ENCODE measurements around the gene IL12RB2.

The IL12RB2 gene

DNA sequence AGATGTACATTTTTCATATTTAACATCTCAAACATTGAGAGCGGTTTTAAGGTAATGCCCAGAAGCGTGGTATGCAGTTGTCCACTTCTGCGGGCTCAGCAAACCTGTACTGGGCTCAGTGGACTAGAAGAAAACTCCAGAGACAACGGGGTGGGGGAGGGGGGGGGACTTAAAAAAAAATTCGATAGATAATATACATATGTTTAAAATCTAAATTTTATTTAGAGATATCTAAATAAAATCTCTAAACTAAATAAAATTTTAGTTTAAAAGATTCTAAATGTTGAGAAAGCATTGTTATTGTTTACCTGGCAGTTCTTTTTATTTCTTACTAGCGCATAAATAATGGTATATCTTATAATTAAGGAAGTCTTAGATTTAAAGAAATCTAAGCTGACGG is 1.1 kb upstream of the IL12RB2 start:
- H3K4me3 ChIP-seq (ENCODE audit: low read depth, low read length), result no peak overlapping the region
- TF ChIP-seq, protein P1, sequence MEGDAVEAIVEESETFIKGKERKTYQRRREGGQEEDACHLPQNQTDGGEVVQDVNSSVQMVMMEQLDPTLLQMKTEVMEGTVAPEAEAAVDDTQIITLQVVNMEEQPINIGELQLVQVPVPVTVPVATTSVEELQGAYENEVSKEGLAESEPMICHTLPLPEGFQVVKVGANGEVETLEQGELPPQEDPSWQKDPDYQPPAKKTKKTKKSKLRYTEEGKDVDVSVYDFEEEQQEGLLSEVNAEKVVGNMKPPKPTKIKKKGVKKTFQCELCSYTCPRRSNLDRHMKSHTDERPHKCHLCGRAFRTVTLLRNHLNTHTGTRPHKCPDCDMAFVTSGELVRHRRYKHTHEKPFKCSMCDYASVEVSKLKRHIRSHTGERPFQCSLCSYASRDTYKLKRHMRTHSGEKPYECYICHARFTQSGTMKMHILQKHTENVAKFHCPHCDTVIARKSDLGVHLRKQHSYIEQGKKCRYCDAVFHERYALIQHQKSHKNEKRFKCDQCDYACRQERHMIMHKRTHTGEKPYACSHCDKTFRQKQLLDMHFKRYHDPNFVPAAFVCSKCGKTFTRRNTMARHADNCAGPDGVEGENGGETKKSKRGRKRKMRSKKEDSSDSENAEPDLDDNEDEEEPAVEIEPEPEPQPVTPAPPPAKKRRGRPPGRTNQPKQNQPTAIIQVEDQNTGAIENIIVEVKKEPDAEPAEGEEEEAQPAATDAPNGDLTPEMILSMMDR (IDR thresholded peaks at IDR 0.05; ENCODE audit: low read depth, low read length), result no peak
- in situ Hi-C loops (cut with HindIII; ENCODE audit: low sequenced_read_pairs), result no loop called here
- no peak for DNase-seq (ENCODE audit: low read depth, low spot score)

DNA sequence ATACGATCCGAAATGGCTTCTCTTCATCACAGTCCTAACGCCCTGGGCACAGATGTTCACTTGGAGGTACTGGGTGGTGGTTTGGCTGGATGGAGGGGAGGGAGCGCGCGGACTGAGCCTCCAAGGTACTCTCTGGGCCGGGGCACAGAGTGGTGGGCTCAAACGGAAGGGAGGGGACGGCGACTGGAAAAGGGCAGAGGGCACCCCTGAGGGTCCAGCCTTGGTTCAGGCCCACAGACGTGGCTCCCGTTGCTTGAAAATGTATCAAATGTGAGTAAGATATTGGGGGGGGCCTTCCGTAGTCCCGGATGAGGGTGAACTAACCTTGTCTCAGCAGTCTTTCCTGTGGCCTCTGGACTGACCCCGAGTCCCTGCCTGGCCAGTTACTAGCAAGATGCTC is 463 bp downstream of the IL12RB2 start:
- peak overlapping the region; percentile 9 for H3K4me3 ChIP-seq (ENCODE audit: low read depth, low read length)
- TF ChIP-seq, protein P1 (IDR thresholded peaks at IDR 0.05; ENCODE audit: low read depth, low read length), result no peak

DNA sequence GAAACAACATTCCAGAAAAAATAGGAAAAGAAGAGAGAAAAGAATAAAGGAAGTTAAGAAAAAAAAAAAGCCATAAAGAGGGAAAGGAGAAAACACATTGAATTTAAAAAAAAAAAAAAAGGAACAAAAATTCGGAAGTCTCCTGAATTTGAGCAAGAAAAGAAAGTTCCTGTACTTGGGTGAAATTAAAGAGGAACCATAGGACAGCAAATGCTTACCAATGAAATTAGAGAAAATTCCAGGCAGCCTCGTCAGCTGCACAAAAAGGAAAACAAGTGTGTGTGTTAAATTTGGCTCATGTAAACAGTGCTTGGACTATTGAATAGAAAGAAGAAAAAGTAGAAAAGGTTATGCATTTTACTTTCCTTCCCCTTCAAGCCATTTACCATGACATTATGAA is 4.9 kb downstream of the IL12RB2 start:
- in situ Hi-C loops (cut with HindIII; ENCODE audit: low sequenced_read_pairs), result no loop called here
- TF ChIP-seq, protein P1 (IDR thresholded peaks at IDR 0.05; ENCODE audit: low read depth, low read length), result no peak
- no peak overlapping the region for H3K4me3 ChIP-seq (ENCODE audit: low read depth, low read length)
- no peak for DNase-seq (ENCODE audit: low read depth, low spot score)

More for the DNA sequence above, 463 bp downstream of the IL12RB2 start:
- in situ Hi-C loops (cut with HindIII; ENCODE audit: low sequenced_read_pairs), result no loop called here
- DNase-seq (ENCODE audit: low read depth, low spot score), result no peak

DNA sequence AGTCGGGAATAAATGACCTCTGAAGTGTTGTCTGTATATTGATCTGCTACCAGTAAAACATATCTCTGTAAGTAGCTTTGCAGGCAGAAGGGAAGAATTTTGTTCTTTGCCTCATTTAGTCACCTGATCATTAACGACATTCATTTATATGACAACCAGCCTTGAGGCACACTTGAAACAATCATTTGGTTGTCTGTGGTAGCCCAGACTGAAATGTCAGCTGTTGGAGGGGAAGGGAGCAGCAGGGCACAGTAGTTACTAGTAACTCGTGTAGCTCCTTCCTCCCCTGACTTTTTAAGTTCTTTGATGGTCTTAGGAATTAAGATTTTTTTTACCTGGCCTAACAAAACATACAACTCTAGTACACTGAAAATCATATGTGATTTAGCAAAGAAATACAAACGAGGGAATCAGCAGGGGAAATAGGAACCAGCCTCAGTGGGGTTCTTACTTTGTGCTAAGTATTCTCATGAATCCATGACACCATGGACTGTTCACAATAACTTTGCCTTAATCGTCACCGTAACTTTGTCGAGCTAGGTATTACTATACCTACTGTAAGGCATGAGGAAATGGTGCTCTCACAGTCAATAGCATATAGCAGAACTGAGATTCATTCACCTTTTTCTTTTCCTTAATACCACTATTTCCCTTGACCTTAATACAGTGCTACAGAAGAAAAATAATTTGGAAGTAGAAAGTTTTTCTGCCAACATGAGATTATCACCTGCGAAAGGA is 6.4 kb downstream of the IL12RB2 start:
- TF ChIP-seq, protein P1 (IDR thresholded peaks at IDR 0.05; ENCODE audit: low read depth, low read length), result no peak
- in situ Hi-C loops (cut with HindIII; ENCODE audit: low sequenced_read_pairs), result no loop called here
- DNase-seq (ENCODE audit: low read depth, low spot score), result no peak
- H3K4me3 ChIP-seq (ENCODE audit: low read depth, low read length), result no peak overlapping the region

DNA sequence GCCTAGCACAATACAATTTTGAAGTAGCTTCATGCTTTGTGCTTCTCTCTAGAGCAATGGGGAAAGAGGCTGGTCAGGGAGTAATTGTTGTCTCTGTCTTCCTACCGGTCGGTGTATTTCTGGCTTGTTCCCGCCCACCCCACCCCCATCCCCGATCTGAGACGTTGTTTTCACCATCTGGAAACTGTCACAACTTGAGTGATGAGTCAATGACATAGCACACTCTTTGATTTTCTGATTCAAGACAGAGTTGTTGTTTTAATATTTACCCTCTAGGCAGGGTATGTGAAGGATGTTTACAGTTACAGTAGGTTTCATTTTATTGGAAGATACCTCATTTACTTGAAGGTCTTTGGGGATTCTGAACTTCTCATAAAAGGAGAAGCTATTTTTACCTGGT is 7.0 kb downstream of the IL12RB2 start:
- in situ Hi-C loops (cut with HindIII; ENCODE audit: low sequenced_read_pairs), result no loop called here
- H3K4me3 ChIP-seq (ENCODE audit: low read depth, low read length), result no peak overlapping the region
- no peak for DNase-seq (ENCODE audit: low read depth, low spot score)
- TF ChIP-seq, protein P1 (IDR thresholded peaks at IDR 0.05; ENCODE audit: low read depth, low read length), result no peak

DNA sequence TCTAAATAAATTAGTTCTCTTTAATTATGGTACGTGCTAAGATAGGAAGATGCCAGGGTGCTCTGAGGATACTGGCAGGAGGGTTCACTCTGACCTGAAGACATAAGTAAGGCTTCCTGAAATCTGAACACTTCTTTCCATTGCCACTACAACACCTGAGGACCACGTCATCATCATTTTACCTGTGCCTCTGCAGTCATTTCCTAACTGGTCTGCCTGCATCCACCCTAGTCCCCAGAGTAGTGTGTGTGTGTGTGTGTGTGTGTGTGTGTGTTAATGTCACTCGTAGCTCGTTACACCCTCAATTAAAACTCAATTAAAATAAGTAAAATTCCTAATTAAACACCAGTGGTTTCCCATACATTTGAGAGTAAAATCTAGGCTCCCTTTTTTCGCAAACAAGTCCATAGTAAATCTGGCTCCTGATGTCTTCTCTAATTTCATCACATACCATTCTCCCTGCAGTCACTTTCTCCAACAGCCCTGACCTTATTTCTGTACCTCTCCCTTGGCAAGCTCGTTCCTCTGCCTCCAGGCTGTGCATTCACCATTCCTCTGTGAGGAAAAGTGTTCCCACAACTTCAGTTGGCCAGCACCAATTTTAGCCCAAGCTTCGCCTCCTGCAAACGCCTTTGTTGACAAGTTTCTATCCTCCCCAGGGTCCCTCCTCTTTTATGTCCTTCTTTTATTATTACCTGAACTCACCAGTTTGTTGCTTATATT is 8.7 kb downstream of the IL12RB2 start:
- in situ Hi-C loops (cut with HindIII; ENCODE audit: low sequenced_read_pairs), result no loop called here
- TF ChIP-seq, protein P1 (IDR thresholded peaks at IDR 0.05; ENCODE audit: low read depth, low read length), result no peak
- H3K4me3 ChIP-seq (ENCODE audit: low read depth, low read length), result no peak overlapping the region

More for the DNA sequence above, 8.7 kb downstream of the IL12RB2 start:
- no peak for DNase-seq (ENCODE audit: low read depth, low spot score)

Measured in astrocyte of the spinal cord (primary cell).